Prostate gland (tissue), 2 donors: ENCODE measurements around the gene AHSP. TPM values are rescaled to one million over a fixed set of nuclear protein-coding genes. Genes with fewer than 3 reads are reported as not detected.

ENCODE experiments used
- DNase-seq: peaks from one replicate; pipeline ENCODE4 v3.0.0-alpha.2; 2019; ENCODE audit warnings: low spot score
- H3K27ac ChIP-seq, 2 donors: fragments of 200-600 bp; sonication (generic); 2 replicates each; pipeline ENCODE4 v1.5.1; 2017 to 2019
- H3K27me3 ChIP-seq: fragments of 200-600 bp; sonication (generic); replicated peaks from 2 replicates; pipeline ENCODE4 v1.5.1; 2019; ENCODE audit not compliant: insufficient read depth
- H3K36me3 ChIP-seq, 2 donors: fragments of 200-600 bp; sonication (generic); 1 replicate in 1 of 2; 2 replicates in 1 of 2; pipeline versions ENCODE4 v1.5.1 to v1.8.1; 2017 to 2019
- H3K4me1 ChIP-seq: fragments of 200-600 bp; sonication (generic); replicated peaks from 2 replicates; pipeline ENCODE4 v1.5.1; 2019
- H3K4me3 ChIP-seq, 2 donors: fragments of 200-600 bp; sonication (generic); 2 replicates each; pipeline ENCODE4 v1.5.1; 2017 to 2019
- H3K9me3 ChIP-seq: fragments of 200-600 bp; sonication (generic); 2 replicates; pipeline ENCODE4 v1.5.1; 2017
- POLR2A ChIP-seq: fragments of 450-650 bp; IDR thresholded peaks from one replicate; pipeline ENCODE4 v1.6.1; 2016; ENCODE audit warnings: antibody characterized with exemption, mild to moderate bottlenecking
- POLR2AphosphoS5 ChIP-seq: sonication (generic); formaldehyde crosslinking; IDR thresholded peaks from one replicate; pipeline ENCODE4 v1.6.1; 2017; ENCODE audit warnings: antibody characterized with exemption
- WGBS: methylation state at CpG from one replicate; pipeline ENCODE4 v1.1.5; 2018; 5-methylcytosine and 5-hydroxymethylcytosine counted together
- intact Hi-C: fragments of 100-400 bp; cut with DNase I; formaldehyde crosslinking; loops from one replicate; pipeline ENCODE4 v1.14.2; 2022
- total RNA-seq, 2 donors: library from RNA; depleted of rRNA; stranded (reverse); fragments of >200 nt; gene quantifications; one replicate each; pipeline ENCODE4 v1.1.0, GENCODE V29; 2016
- TF ChIP-seq, protein P1 (sequence below), 4 experiments: fragments of 200-600 bp in 2 of 4; fragments of 450-650 bp in 2 of 4; sonication (generic) in 2 of 4; IDR thresholded peaks; 1 replicate in 3 of 4; 2 replicates in 1 of 4; pipeline ENCODE4 v1.5.1; 2016 to 2019; ENCODE audit warnings: antibody characterized with exemption in 4 of 4, mild to moderate bottlenecking in 2 of 4, moderate library complexity in 2 of 4

The AHSP gene
- total RNA-seq, 2 donors from 2014 or later, result not detected

DNA sequence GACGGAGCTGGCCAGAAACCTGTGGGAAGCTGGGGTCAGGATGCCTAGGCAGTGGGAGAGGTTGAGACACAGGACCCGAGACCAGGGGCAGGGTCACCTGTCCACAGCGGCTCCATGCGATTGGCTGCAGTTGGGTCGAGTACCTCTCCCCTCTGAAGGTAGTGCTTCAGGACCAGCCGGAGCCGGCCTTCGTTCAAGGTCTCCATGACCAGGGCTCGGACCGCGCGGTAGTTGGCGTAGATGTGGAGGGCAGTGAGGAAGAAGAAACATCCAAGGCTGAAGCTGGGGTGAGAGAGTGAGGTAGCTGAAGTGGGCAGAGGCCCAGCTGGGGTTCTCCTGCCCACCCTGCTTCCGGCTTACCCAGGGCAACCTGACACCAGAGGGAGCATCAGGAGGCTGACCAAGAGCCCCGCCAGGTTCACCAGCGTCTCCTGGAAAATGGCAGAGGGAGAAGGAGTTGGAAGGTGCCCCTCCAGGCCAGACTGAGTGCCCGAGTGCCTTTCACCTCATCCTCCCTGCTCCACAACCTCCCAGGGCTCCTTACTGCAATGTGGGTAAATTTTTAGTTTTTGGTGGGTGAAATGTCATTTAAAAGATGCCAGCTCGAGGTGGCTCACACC lies 34.1 kb upstream of the AHSP start:
- 92% methylated on average over 18 of the region's 18 CpGs for WGBS
- no peak for DNase-seq
- H3K27me3 ChIP-seq, result no peaks in the 10 kb centered on the region
- H3K27ac ChIP-seq, result no peak overlapping the region
- H3K9me3 ChIP-seq, result no peaks in the 10 kb centered on the region
- H3K36me3 ChIP-seq, result peaks cover 3 to 11% of the 10 kb centered on the region in 2 donors
- H3K4me1 ChIP-seq, result no peaks in the 10 kb centered on the region
- H3K4me3 ChIP-seq, result no peak overlapping the region
- intact Hi-C loops, result no loop called here
- no peak for TF ChIP-seq POLR2AphosphoS5
- TF ChIP-seq, protein P1, sequence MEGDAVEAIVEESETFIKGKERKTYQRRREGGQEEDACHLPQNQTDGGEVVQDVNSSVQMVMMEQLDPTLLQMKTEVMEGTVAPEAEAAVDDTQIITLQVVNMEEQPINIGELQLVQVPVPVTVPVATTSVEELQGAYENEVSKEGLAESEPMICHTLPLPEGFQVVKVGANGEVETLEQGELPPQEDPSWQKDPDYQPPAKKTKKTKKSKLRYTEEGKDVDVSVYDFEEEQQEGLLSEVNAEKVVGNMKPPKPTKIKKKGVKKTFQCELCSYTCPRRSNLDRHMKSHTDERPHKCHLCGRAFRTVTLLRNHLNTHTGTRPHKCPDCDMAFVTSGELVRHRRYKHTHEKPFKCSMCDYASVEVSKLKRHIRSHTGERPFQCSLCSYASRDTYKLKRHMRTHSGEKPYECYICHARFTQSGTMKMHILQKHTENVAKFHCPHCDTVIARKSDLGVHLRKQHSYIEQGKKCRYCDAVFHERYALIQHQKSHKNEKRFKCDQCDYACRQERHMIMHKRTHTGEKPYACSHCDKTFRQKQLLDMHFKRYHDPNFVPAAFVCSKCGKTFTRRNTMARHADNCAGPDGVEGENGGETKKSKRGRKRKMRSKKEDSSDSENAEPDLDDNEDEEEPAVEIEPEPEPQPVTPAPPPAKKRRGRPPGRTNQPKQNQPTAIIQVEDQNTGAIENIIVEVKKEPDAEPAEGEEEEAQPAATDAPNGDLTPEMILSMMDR (IDR thresholded peaks at IDR 0.05), result no peak
- TF ChIP-seq POLR2A, result no peak

DNA sequence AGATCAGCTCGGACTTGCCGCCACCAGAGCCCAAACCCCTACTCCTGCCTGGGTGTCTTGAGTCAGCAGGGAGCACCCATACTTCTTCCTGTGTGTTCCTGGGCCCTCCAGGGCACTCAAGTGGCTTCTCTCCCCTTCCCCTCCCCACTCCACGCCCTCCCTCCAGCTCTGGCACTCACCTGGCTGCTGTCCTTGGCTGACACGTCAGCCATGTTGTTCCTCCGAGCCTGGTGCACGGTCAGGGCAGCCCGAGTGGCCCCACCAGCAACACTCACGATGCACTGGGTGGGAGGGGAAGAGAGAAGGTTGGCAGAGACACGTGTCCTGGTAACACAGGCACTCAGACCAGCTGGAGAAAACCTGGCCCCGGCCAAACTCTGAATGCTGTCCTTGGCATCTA lies 31.0 kb upstream of the AHSP start:
- Histone ChIP-seq H3K9me3 (no peaks in the 10 kb centered on the region), H3K27ac (no peak overlapping the region), H3K4me1 (no peaks in the 10 kb centered on the region), H3K36me3 (peaks cover 6 to 11% of the 10 kb centered on the region in 2 donors), H3K4me3 (no peak overlapping the region), H3K27me3 (no peaks in the 10 kb centered on the region)
- 88% methylated on average over 10 of the region's 10 CpGs for WGBS
- TF ChIP-seq POLR2AphosphoS5 (no peak), POLR2A (no peak)
- TF ChIP-seq, protein P1 (IDR thresholded peaks at IDR 0.05), result no peak
- DNase-seq, result no peak
- intact Hi-C loops, result no loop called here

DNA sequence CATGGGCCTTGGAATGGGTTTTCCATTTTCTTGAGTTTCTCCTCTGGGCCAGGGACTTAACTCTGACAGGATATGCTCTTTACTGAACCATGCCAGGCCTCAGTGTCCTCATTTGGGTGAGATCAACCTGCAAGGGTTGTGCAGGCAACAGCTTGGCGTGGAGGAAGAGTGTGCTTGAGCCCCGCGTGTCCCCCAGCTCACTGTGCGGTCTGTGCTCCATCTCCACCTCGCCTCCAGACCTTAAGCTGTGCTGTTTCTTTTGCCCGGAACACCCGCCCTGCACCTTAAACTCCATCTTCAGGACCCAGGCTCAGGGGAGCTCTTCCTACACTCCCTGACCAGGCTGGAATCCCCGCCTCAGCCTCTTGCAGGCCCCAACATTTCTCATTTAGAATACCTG lies 29.2 kb upstream of the AHSP start:
- 94% methylated on average over 8 of the region's 8 CpGs for WGBS
- H3K36me3 ChIP-seq, result peaks cover 0 to 6% of the 10 kb centered on the region in 2 donors
- TF ChIP-seq, protein P1 (IDR thresholded peaks at IDR 0.05), result no peak
- no peak for TF ChIP-seq POLR2A
- no peak for TF ChIP-seq POLR2AphosphoS5
- no peak overlapping the region for H3K4me3 ChIP-seq
- H3K9me3 ChIP-seq, result no peaks in the 10 kb centered on the region
- H3K27me3 ChIP-seq, result no peaks in the 10 kb centered on the region
- no peak for DNase-seq
- H3K4me1 ChIP-seq, result no peaks in the 10 kb centered on the region
- intact Hi-C loops, result no loop called here
- no peak overlapping the region for H3K27ac ChIP-seq

DNA sequence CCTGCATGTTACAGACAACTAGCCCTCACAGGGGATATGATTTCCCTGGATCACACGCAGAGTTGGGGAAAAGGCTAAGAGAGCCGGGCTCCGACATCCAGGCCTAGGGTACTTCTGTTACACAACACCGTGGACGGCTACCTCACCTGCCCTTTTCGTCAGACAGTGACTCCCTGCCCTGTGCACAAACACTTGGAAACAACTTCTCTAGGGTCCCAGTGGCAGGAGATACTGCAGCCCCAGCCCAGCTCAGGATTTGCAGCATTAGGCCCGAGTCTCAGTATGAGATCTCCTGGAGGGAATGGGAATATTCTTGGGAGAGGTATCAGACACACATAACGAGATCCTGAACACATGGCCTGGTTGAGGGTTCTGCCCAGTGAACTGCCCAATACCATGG lies 27.8 kb upstream of the AHSP start:
- no peak for DNase-seq
- TF ChIP-seq POLR2A, result no peak
- TF ChIP-seq POLR2AphosphoS5, result no peak
- TF ChIP-seq, protein P1 (IDR thresholded peaks at IDR 0.05), result no peak
- Histone ChIP-seq H3K27ac (no peak overlapping the region), H3K4me1 (no peaks in the 10 kb centered on the region), H3K9me3 (no peaks in the 10 kb centered on the region), H3K4me3 (no peak overlapping the region), H3K36me3 (peaks cover 0 to 3% of the 10 kb centered on the region in 2 donors), H3K27me3 (no peaks in the 10 kb centered on the region)
- WGBS, result 94% methylated on average over 8 of the region's 8 CpGs
- intact Hi-C loops, result loop anchor here (10.0 kb wide), 1 partner anchor 375 kb away; the partner anchor contains the start of gene ZNF267
